GM12878 (cell line): ENCODE data around the gene TNK2. TPM values are rescaled to one million over a fixed set of nuclear protein-coding genes. Genes with fewer than 3 reads are reported as not detected.

ENCODE experiments used
- ATAC-seq: fragments of 200-7000 bp; cut with Tn5 transposase; 3 replicates; pipeline ENCODE4 v1.9.1; 2020; ENCODE audit warnings: mild to moderate bottlenecking, moderate library complexity
- BruUV-seq: library from RNA; stranded (reverse); fragments of 400-500 nt; replicated peaks from 2 replicates; lab custom pipeline; 2021; lab: Mats Ljungman, UMichigan
- CTCF ChIA-PET: fragments of 300-600 bp; sonication (Branson Sonifier 250); formaldehyde crosslinking; extraction: SDS; loops from one replicate; lab custom pipeline; 2021; ENCODE audit warnings: inconsistent platforms; lab: Yijun Ruan, JAX
- POLR2A ChIA-PET: fragments of 350-600 bp; formaldehyde crosslinking; extraction: SDS; loops from one replicate; lab custom pipeline; 2021; ENCODE audit warnings: inconsistent platforms; lab: Charles Lee
- RAD21 ChIA-PET: fragments of 300-600 bp; sonication (Branson Sonifier 250); formaldehyde crosslinking; loops from one replicate; lab custom pipeline; 2023; ENCODE audit warnings: antibody characterized with exemption; ENCODE audit not compliant: unreplicated experiment; lab: Charles Lee
- SMC1A ChIA-PET: fragments of 300-600 bp; sonication (Branson Sonifier 250); formaldehyde crosslinking; loops from one replicate; lab custom pipeline; 2023; ENCODE audit not compliant: unreplicated experiment, uncharacterized antibody; lab: Charles Lee
- DNase-seq: peaks from one replicate; pipeline ENCODE4 v3.0.0-alpha.2; 2011; ENCODE audit warnings: low read depth, low spot score
- FAIRE-seq: peaks from 3 replicates; lab custom pipeline; 2011; peaks lifted over from hg19 to GRCh38; lab: Jason Lieb, UNC
- H2AFZ ChIP-seq: 2 replicates; pipeline ENCODE4 v1.6.0; 2011; ENCODE audit warnings: low read depth, low read length, control low read depth; ENCODE audit not compliant: control insufficient read depth
- H3K27ac ChIP-seq: 2 replicates; pipeline ENCODE4 v1.5.1; 2011; ENCODE audit warnings: control low read depth; ENCODE audit not compliant: control insufficient read depth, insufficient read depth
- H3K27me3 ChIP-seq, 2 experiments: replicated peaks in 1 of 2; 2 replicates each; pipeline versions ENCODE4 v1.6.0 to v1.6.1; 2011; ENCODE audit warnings: low read length in 1 of 2; ENCODE audit not compliant: control insufficient read depth in 2 of 2, insufficient read depth in 2 of 2
- H3K36me3 ChIP-seq, 2 experiments: 2 replicates each; pipeline ENCODE4 v1.5.1; 2011; ENCODE audit warnings: low read length in 1 of 2; ENCODE audit not compliant: control insufficient read depth in 2 of 2, insufficient read depth in 2 of 2
- H3K4me1 ChIP-seq: 2 replicates; pipeline ENCODE4 v1.6.1; 2011; ENCODE audit warnings: mild to moderate bottlenecking, low read length, moderate library complexity, mixed read lengths; ENCODE audit not compliant: control insufficient read depth, insufficient read depth
- H3K4me2 ChIP-seq: 2 replicates; pipeline ENCODE4 v1.6.0; 2011; ENCODE audit warnings: control low read depth; ENCODE audit not compliant: control insufficient read depth, insufficient read depth
- H3K4me3 ChIP-seq: fragments of 200-600 bp; sonication (generic); 2 replicates; pipeline ENCODE4 v1.5.1; 2016
- H3K79me2 ChIP-seq: 2 replicates; pipeline ENCODE4 v1.6.0; 2011; ENCODE audit warnings: low read length; ENCODE audit not compliant: control insufficient read depth, insufficient read depth
- H3K9ac ChIP-seq: 2 replicates; pipeline ENCODE4 v1.8.0; 2011; ENCODE audit warnings: low read length, control low read depth, mixed read lengths; ENCODE audit not compliant: control insufficient read depth, insufficient read depth
- H3K9me3 ChIP-seq: replicated peaks from 3 replicates; pipeline ENCODE4 v1.5.1; 2011; ENCODE audit warnings: mild to moderate bottlenecking, low read length; ENCODE audit not compliant: control insufficient read depth, insufficient read depth
- H4K20me1 ChIP-seq: 2 replicates; pipeline ENCODE4 v1.6.0; 2011; ENCODE audit not compliant: control insufficient read depth, insufficient read depth
- CEBPZ ChIP-seq: fragments of 150-350 bp; IDR thresholded peaks from 2 replicates; pipeline ENCODE4 v1.6.1; 2016; ENCODE audit warnings: low read depth, low read length
- CUX1 ChIP-seq: IDR thresholded peaks from 2 replicates; pipeline ENCODE4 v1.6.1; 2012; ENCODE audit warnings: improper control_type of control experiment, low read depth, low read length; ENCODE audit not compliant: insufficient replicate concordance
- EED ChIP-seq: sonication (generic); IDR thresholded peaks from 2 replicates; pipeline ENCODE4 v1.6.1; 2016; ENCODE audit warnings: antibody characterized with exemption, low read depth
- HDAC6 ChIP-seq: fragments of 200-600 bp; sonication (generic); IDR thresholded peaks from one replicate; pipeline ENCODE4 v1.8.0; 2017; ENCODE audit warnings: antibody characterized with exemption; ENCODE audit not compliant: unreplicated experiment
- IKZF2 ChIP-seq, 2 experiments: fragments of 450-650 bp; IDR thresholded peaks; 2 replicates each; pipeline ENCODE4 v1.6.1; 2017; ENCODE audit warnings: mild to moderate bottlenecking in 2 of 2, moderate library complexity in 2 of 2
- JUND ChIP-seq: IDR thresholded peaks from 2 replicates; pipeline ENCODE4 v1.6.1; 2012; ENCODE audit warnings: low read depth, mild to moderate bottlenecking, low read length, improper control_type of control experiment, moderate library complexity
- MAX ChIP-seq: IDR thresholded peaks from 2 replicates; pipeline ENCODE4 v1.6.1; 2012; ENCODE audit warnings: low read depth, low read length, improper control_type of control experiment
- MXI1 ChIP-seq: fragments of 150-350 bp; IDR thresholded peaks from 2 replicates; pipeline ENCODE4 v1.6.1; 2011; ENCODE audit warnings: low read depth, mild to moderate bottlenecking, inconsistent platforms, low read length, improper control_type of control experiment
- RBBP5 ChIP-seq: fragments of 200-600 bp; sonication (generic); conservative IDR thresholded peaks from 2 replicates; pipeline ENCODE4 v1.6.1; 2016
- SMC3 ChIP-seq: IDR thresholded peaks from 2 replicates; pipeline ENCODE4 v1.6.1; 2011; ENCODE audit warnings: low read length, improper control_type of control experiment, borderline replicate concordance
- ZBTB33 ChIP-seq: fragments of 450-650 bp; IDR thresholded peaks from 2 replicates; pipeline ENCODE4 v1.6.1; 2017; ENCODE audit warnings: mild to moderate bottlenecking
- ZNF622 ChIP-seq: fragments of 450-650 bp; IDR thresholded peaks from 2 replicates; pipeline ENCODE4 v1.6.1; 2017; ENCODE audit warnings: mild to moderate bottlenecking, inconsistent platforms
- WGBS: methylation state at CpG from one replicate; pipeline ENCODE4 v1.1.6; 2016; ENCODE audit warnings: low lambda C conversion rate; ENCODE audit not compliant: insufficient replicate concordance, insufficient coverage; ENCODE audit errors: missing lambda C conversion rate; 5-methylcytosine and 5-hydroxymethylcytosine counted together
- in situ Hi-C: fragments of 300-500 bp; cut with MboI; formaldehyde crosslinking; loops from 9 replicates; pipeline ENCODE4 v1.14.3; 2018; ENCODE audit warnings: mixed read lengths
- intact Hi-C: fragments of 100-400 bp; cut with micrococcal nuclease; formaldehyde crosslinking; loops from one replicate; pipeline ENCODE4 v1.14.2; 2022; ENCODE audit not compliant: unreplicated experiment
- polyA plus RNA-seq, 11 experiments: library from polyadenylated mRNA; depleted of rRNA in 4 of 11; unstranded in 6 of 11; stranded (reverse) in 5 of 11; fragments of >200 nt; fragmentation: Nextera tagmentation in 4 of 11; fragmentation: Illumina TruSeq in 1 of 11; extraction: Ambion mirVana in 4 of 11; extraction: Trizol in 1 of 11; gene quantifications; 1 replicate in 1 of 11; 2 replicates in 10 of 11; pipeline versions ENCODE4 v1.2.1 to v1.2.3, GENCODE V29; 2011 to 2016; ENCODE audit warnings: inconsistent platforms in 2 of 11, missing spikeins in 2 of 11, low read depth in 1 of 11
- total RNA-seq, 4 experiments: library from RNA; depleted of rRNA in 3 of 4; stranded (reverse); fragments of >200 nt in 3 of 4; fragmentation: Illumina TruSeq in 1 of 4; extraction: Trizol in 1 of 4; gene quantifications; 2 replicates each; pipeline versions ENCODE4 v1.2.1 to v1.2.3, GENCODE V29; 2013 to 2021

TNK2 gene
- total and polyA plus RNA-seq, 10 of the 15 experiments (the other 5 are each of a cell fraction or from before 2014, with no cell fraction given) = 0.13 to 47.8 (median 10.8) TPM

GRCh38 chr3:195825857-195826804 is 82.2 kb downstream of the TNK2 start:
- Histone ChIP-seq H3K4me3 (no peak overlapping the region), H3K27ac (no peak overlapping the region), H3K4me2 (no peak overlapping the region), H3K9ac (no peak overlapping the region), H3K27me3 (no peaks in the 10 kb centered on the region; a peak in 1 of 4 replicates), H3K4me1 (no peaks in the 10 kb centered on the region), H4K20me1 (no peaks in the 10 kb centered on the region), H2AFZ (no peak overlapping the region), H3K79me2 (no peaks in the 10 kb centered on the region), H3K36me3 (no peaks in the 10 kb centered on the region), H3K9me3 (no peaks in the 10 kb centered on the region)
- DNase-seq = no peak
- ATAC-seq = no peak
- no peak for FAIRE-seq
- SMC1A ChIA-PET = no interaction called here
- in situ Hi-C loops = no loop called here
- WGBS = 66% methylated on average over 47 of the region's 47 CpGs
- CTCF ChIA-PET = interaction anchor here (1.2 kb wide), 1 partner anchor 25 kb away, joined by 3 read pairs; no protein-coding TSS in a partner anchor
- no TSS peak for BruUV-seq
- RAD21 ChIA-PET = no interaction called here
- POLR2A ChIA-PET = no interaction called here
- intact Hi-C loops = no loop called here
- no peak for TF ChIP-seq CUX1
- TF ChIP-seq HDAC6 = no peak
- no peak for TF ChIP-seq EED
- no peak for TF ChIP-seq RBBP5
- no peak for TF ChIP-seq ZNF622
- no peak for TF ChIP-seq CEBPZ
- TF ChIP-seq ZBTB33 = no peak
- TF ChIP-seq SMC3 = no peak
- no peak for TF ChIP-seq JUND
- no peak for TF ChIP-seq MXI1
- no peak for TF ChIP-seq IKZF2 (IDR thresholded peaks at IDR 0.05)
- TF ChIP-seq MAX = no peak
